ENCODE results near the gene PSMB10. TPM values are rescaled to one million over a fixed set of nuclear protein-coding genes. Genes with fewer than 3 reads are reported as not detected.

Gene PSMB10
- total RNA-seq, 1 experiment from 2014 or later, result 41.0 TPM

DNA sequence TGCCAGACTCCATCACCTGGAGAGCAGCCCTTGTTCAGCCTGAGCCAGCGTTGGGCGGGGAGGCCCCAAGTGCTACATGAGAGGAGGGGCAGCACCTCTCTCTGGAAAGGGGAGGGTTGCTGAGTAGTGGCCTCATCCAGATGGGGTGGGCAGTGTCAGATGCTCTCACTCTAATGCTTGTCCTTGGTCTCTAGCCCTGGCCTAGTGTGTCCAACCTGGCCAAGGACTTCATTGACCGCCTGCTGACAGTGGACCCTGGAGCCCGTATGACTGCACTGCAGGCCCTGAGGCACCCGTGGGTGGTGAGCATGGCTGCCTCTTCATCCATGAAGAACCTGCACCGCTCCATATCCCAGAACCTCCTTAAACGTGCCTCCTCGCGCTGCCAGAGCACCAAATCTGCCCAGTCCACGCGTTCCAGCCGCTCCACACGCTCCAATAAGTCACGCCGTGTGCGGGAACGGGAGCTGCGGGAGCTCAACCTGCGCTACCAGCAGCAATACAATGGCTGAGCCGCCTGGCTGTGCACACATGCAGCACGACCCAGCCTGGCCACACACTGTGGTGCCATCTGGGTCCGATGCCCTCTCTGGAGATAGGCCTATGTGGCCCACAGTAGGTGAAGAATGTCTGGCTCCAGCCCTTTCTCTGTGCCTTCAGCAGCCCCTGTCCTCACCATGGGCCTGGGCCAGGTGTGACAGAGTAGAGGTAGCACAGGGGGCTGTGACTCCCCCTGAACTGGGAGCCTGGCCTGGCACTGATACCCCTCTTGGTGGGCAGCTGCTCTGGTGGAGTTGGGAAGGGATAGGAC, 9.3 kb downstream of the PSMB10 start:
- ChIA-PET RAD21 (ENCODE audit: low non-redundant PET in 1 of 2, low total read pairs in 2 of 2, uncharacterized antibody in 2 of 2, unreplicated experiment in 2 of 2) (no interaction called here), POLR2A (no interaction called here), CTCF (interaction anchor here (1.0 to 1.2 kb wide), 2 partner anchors 8 to 254 kb away, joined by 3 read pairs; no protein-coding TSS in a partner anchor)
- no peaks in the 10 kb centered on the region for H4K20me1 ChIP-seq (ENCODE audit: insufficient read depth)
- BruUV-seq (replicated peaks), result no TSS peak
- H3K9me2 ChIP-seq (ENCODE audit: insufficient read depth), result no peaks in the 10 kb centered on the region
- no peak overlapping the region for H3K27ac ChIP-seq (ENCODE audit: low read depth, low read length)
- H3K79me2 ChIP-seq (ENCODE audit: insufficient read depth, low read length), result no peaks in the 10 kb centered on the region
- no peaks in the 10 kb centered on the region for H3K9me3 ChIP-seq (ENCODE audit: control insufficient read depth in 1 of 2, insufficient read depth in 1 of 2, low read depth in 1 of 2, low read length in 2 of 2)
- H3K36me3 ChIP-seq (ENCODE audit: control insufficient read depth in 1 of 2, insufficient read depth in 2 of 2, low read length in 2 of 2), result no peaks in the 10 kb centered on the region; a peak in 2 of 4 replicates
- intact Hi-C loops (cut with micrococcal nuclease), result no loop called here
- DNase-seq (ENCODE audit: low read depth, low spot score) (no peak), ATAC-seq (no peak)
- no peak overlapping the region for H3K4me2 ChIP-seq (ENCODE audit: low read length)
- H3K9ac ChIP-seq (ENCODE audit: low read length), result no peak overlapping the region
- no peak overlapping the region for H3K4me3 ChIP-seq (replicated peaks in 1 of 2; ENCODE audit: low read depth in 1 of 2, low read length in 2 of 2)
- H2AFZ ChIP-seq (ENCODE audit: low read depth, low read length, poor library complexity, severe bottlenecking), result no peak overlapping the region
- no peak for TF ChIP-seq SRF (IDR thresholded peaks at IDR 0.05; ENCODE audit: low read depth)
- TF ChIP-seq, protein P1, sequence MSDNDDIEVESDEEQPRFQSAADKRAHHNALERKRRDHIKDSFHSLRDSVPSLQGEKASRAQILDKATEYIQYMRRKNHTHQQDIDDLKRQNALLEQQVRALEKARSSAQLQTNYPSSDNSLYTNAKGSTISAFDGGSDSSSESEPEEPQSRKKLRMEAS (IDR thresholded peaks at IDR 0.05), result no peak
- no peak for TF ChIP-seq ELF1 (IDR thresholded peaks at IDR 0.05; ENCODE audit: borderline replicate concordance, low read depth)
- no peak for TF ChIP-seq CEBPB (IDR thresholded peaks at IDR 0.05; ENCODE audit: low read depth)
- no peak for TF ChIP-seq EZH2phosphoT487 (IDR thresholded peaks at IDR 0.05; ENCODE audit: borderline replicate concordance)
- no peak for TF ChIP-seq TCF7L2 (IDR thresholded peaks at IDR 0.05; ENCODE audit: borderline replicate concordance, extremely low read depth, insufficient read depth, insufficient read length)
- no peak for TF ChIP-seq JUND (IDR thresholded peaks at IDR 0.05)
- no peak for TF ChIP-seq RAD21 (IDR thresholded peaks at IDR 0.05; ENCODE audit: low read depth)
- H3K4me1 ChIP-seq (ENCODE audit: control insufficient read depth in 1 of 2, insufficient read depth in 2 of 2, low read length in 2 of 2), result no peaks in the 10 kb centered on the region
- no peaks in the 10 kb centered on the region for H3K27me3 ChIP-seq (ENCODE audit: insufficient read depth, low read length)

DNA sequence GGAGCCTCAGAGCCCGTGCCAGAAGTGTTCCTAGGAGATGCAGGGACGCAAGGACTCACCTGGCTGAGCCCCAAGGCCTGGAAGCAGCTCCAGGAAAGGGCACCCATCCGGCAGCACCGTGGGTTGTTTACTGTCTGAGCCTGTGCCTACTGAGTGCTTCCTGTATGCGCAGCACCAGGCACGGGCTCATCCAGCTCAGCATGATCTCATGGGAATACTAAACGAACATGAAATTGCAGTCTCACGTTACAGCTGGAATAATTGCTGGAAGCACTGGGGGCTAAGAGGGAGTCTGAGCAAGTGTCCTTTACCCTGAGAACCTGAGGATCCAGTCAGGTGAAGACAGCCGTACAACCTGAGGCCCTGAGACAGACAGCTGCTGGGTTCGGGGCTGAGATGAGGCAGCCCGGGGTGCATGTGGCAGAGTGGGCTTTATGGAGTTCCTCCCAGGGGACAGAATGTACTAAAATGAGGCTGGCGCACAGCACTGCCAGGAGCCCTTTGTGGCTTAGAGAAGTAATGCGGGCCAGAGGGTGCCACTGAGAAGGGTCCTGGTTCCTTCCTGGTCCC, 10.4 kb downstream of the PSMB10 start:
- Histone ChIP-seq H3K27ac (ENCODE audit: low read depth, low read length) (no peak overlapping the region), H3K79me2 (ENCODE audit: insufficient read depth, low read length) (no peaks in the 10 kb centered on the region), H3K27me3 (ENCODE audit: insufficient read depth, low read length) (no peaks in the 10 kb centered on the region), H3K4me3 (replicated peaks in 1 of 2; ENCODE audit: low read depth in 1 of 2, low read length in 2 of 2) (no peak overlapping the region), H3K36me3 (ENCODE audit: control insufficient read depth in 1 of 2, insufficient read depth in 2 of 2, low read length in 2 of 2) (no peaks in the 10 kb centered on the region; a peak in 2 of 4 replicates), H2AFZ (ENCODE audit: low read depth, low read length, poor library complexity, severe bottlenecking) (no peak overlapping the region), H3K4me2 (ENCODE audit: low read length) (no peak overlapping the region), H3K9ac (ENCODE audit: low read length) (no peak overlapping the region), H3K4me1 (ENCODE audit: control insufficient read depth in 1 of 2, insufficient read depth in 2 of 2, low read length in 2 of 2) (no peaks in the 10 kb centered on the region), H4K20me1 (ENCODE audit: insufficient read depth) (no peaks in the 10 kb centered on the region), H3K9me2 (ENCODE audit: insufficient read depth) (no peaks in the 10 kb centered on the region), H3K9me3 (ENCODE audit: control insufficient read depth in 1 of 2, insufficient read depth in 1 of 2, low read depth in 1 of 2, low read length in 2 of 2) (no peaks in the 10 kb centered on the region)
- ChIA-PET CTCF (interaction anchor here (0.8 kb wide), 1 partner anchor 9 kb away, joined by 5 read pairs; no protein-coding TSS in a partner anchor), POLR2A (interaction anchor here (0.6 to 2.4 kb wide), 2 partner anchors 9 to 114 kb away, joined by 3 to 8 read pairs; no protein-coding TSS in a partner anchor), RAD21 (ENCODE audit: low non-redundant PET in 1 of 2, low total read pairs in 2 of 2, uncharacterized antibody in 2 of 2, unreplicated experiment in 2 of 2) (no interaction called here)
- no TSS peak for BruUV-seq (replicated peaks)
- TF ChIP-seq RAD21 (IDR thresholded peaks at IDR 0.05; ENCODE audit: low read depth), result no peak
- TF ChIP-seq, protein P2, sequence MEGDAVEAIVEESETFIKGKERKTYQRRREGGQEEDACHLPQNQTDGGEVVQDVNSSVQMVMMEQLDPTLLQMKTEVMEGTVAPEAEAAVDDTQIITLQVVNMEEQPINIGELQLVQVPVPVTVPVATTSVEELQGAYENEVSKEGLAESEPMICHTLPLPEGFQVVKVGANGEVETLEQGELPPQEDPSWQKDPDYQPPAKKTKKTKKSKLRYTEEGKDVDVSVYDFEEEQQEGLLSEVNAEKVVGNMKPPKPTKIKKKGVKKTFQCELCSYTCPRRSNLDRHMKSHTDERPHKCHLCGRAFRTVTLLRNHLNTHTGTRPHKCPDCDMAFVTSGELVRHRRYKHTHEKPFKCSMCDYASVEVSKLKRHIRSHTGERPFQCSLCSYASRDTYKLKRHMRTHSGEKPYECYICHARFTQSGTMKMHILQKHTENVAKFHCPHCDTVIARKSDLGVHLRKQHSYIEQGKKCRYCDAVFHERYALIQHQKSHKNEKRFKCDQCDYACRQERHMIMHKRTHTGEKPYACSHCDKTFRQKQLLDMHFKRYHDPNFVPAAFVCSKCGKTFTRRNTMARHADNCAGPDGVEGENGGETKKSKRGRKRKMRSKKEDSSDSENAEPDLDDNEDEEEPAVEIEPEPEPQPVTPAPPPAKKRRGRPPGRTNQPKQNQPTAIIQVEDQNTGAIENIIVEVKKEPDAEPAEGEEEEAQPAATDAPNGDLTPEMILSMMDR (IDR thresholded peaks at IDR 0.05 in 2 of 3, conservative IDR thresholded peaks at IDR 0.05 in 1 of 3; ENCODE audit: borderline replicate concordance in 1 of 3, insufficient read depth in 1 of 3, low read depth in 2 of 3, low read length in 2 of 3), result peak in 2 of 3 experiments; percentile 25 to 33; a peak in 3 of 6 replicates
- ATAC-seq (peak; percentile 52), DNase-seq (ENCODE audit: low read depth, low spot score) (no peak)
- intact Hi-C loops (cut with micrococcal nuclease), result no loop called here

Measured in HCT116 (cell line).